Fibroblast of the aortic adventitia (primary cell): ENCODE results near the gene CRIP2. TPM values are rescaled to one million over a fixed set of nuclear protein-coding genes. Genes with fewer than 3 reads are reported as not detected.

ENCODE experiments used
- DNase-seq: peaks from one replicate; pipeline ENCODE4 v3.0.0-alpha.2; 2010; ENCODE audit warnings: low read depth
- H3K4me3 ChIP-seq: 2 replicates; pipeline ENCODE4 v1.5.1; 2011; ENCODE audit warnings: low read depth, mild to moderate bottlenecking, control low read depth, low read length, moderate library complexity
- total RNA-seq: library from RNA; depleted of rRNA; stranded (reverse); fragments of >200 nt; gene quantifications from 2 replicates; pipeline ENCODE4 v1.2.3, GENCODE V29; 2012; ENCODE audit warnings: low replicate concordance
- TF ChIP-seq, protein P1 (sequence below): IDR thresholded peaks from 2 replicates; pipeline ENCODE4 v1.5.1; 2011; ENCODE audit warnings: mild to moderate bottlenecking, low read length, control low read depth, inconsistent platforms; ENCODE audit not compliant: insufficient read depth

Gene CRIP2
- total RNA-seq, 1 donor, result 54.3 TPM

DNA sequence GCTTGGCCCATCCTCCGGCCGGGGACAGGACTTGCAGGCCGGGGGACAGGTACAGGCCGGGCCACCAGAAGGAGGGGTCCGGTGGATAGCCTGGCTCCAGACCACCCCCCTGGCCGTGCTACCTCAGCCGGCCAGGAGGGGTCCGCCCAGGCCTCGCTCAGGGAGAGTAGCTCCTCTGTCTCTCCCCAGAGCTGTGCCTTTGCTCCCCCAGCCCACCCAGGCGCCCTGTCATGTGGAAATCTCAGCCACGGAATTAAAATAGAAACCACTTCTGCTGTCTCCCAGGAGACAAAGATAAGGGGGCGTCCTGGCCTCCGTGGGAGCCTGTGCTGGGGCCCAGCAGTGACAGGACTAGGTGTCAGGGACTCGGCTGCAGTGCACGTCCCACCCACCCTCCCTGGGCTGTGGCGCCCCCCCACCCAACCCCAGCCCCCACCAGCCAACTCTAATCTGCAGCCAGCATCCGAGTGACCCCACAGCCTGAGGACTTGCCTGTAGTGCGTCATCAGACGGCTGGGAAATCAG lies 3.3 kb upstream of the CRIP2 start:
- TF ChIP-seq, protein P1, sequence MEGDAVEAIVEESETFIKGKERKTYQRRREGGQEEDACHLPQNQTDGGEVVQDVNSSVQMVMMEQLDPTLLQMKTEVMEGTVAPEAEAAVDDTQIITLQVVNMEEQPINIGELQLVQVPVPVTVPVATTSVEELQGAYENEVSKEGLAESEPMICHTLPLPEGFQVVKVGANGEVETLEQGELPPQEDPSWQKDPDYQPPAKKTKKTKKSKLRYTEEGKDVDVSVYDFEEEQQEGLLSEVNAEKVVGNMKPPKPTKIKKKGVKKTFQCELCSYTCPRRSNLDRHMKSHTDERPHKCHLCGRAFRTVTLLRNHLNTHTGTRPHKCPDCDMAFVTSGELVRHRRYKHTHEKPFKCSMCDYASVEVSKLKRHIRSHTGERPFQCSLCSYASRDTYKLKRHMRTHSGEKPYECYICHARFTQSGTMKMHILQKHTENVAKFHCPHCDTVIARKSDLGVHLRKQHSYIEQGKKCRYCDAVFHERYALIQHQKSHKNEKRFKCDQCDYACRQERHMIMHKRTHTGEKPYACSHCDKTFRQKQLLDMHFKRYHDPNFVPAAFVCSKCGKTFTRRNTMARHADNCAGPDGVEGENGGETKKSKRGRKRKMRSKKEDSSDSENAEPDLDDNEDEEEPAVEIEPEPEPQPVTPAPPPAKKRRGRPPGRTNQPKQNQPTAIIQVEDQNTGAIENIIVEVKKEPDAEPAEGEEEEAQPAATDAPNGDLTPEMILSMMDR, result no peak
- DNase-seq, result no peak
- H3K4me3 ChIP-seq, result no peak overlapping the region

DNA sequence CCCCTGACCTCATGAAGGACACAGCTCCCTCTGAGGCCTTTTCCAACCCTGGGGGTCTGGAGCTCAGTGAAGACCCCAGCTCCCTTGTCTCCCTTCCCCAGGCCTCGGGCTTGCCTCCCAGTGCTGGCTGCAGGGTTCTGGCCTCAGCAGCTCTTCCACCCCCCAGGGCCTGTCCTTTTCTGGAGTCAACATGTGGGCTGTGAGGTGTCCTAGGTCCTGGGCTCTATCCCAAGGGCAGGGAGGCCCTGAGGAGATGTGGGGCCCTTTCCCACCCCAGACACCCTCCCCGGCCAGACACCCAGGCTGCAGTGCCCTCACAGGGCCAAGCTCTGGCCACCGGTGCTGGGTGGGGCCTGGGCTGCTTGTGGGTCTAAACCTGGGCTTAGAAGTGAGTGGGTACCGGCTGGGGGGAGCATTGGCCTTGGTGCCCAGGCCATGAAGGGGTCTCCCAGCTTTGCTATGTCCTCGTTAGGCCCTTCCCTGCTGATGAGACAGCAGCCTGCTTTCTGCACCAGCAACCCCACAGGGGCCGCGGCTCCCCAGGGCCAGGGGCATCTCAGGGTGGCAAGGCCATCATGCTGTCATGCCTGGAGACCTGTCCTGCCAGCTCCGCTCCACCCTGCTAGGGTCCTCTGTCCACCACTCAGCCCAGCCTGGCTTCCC lies 2.7 kb upstream of the CRIP2 start:
- DNase-seq, result no peak

DNA sequence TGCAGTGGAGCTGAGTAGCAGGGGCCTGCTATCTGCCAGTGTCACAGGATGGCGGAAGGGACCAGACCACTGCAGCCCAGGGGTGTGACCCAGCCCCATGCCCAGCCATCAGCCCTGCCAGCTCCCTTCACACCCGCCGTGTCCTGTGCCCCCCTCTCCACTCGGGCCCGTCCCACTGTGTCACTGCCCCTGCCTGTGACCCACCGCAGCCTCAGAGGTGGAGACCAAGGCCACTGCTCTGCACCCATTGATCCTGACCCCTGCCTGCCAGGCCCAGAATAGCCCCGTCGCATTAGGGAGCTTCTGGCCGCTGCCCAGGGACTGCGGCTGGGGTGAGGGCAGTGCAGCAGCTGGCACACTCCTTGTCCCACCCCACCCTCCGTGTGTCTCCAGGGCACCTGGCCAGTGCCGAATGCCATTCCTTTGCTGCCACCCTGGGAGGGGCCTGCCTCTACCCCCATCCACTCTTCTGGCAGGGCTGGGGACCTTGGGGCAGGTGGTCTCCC lies 2.1 kb upstream of the CRIP2 start:
- TF ChIP-seq, protein P1, result no peak
- DNase-seq, result no peak
- no peak overlapping the region for H3K4me3 ChIP-seq

More for the DNA sequence above, 2.7 kb upstream of the CRIP2 start:
- TF ChIP-seq, protein P1, result no peak
- no peak overlapping the region for H3K4me3 ChIP-seq

DNA sequence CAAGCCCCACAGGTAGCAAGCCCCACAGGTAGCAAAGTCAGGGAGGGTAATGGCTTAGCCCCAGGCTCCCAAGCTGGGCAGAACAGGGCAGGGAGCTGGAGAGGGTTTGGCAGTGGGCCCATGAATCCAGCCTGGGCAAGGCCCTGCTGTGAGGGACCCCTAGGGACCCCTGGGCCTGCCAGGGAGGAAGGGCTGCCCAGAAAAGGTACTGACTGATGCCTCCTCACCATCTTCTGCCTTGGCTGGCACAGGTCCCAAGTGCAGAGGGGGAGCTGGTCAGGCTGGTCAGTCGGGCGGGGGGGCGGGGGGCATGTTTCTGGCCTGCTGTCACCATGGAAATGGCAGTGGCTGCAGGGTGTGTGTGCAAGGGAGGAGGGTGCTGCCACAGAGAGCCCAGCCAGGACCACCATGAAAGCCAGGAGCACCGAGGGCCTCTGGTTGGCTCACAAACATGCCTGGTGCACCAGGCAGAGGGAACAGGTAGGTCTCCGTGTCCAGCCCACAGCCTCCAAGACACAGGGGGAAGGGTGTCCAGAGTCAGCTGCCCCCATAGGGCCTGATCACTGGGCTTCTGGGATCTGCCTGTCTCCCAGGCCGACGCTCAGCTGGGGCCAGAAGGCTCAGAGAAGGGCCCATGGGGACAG lies 1.5 kb upstream of the CRIP2 start:
- H3K4me3 ChIP-seq, result no peak overlapping the region
- TF ChIP-seq, protein P1, result no peak
- DNase-seq, result no peak

DNA sequence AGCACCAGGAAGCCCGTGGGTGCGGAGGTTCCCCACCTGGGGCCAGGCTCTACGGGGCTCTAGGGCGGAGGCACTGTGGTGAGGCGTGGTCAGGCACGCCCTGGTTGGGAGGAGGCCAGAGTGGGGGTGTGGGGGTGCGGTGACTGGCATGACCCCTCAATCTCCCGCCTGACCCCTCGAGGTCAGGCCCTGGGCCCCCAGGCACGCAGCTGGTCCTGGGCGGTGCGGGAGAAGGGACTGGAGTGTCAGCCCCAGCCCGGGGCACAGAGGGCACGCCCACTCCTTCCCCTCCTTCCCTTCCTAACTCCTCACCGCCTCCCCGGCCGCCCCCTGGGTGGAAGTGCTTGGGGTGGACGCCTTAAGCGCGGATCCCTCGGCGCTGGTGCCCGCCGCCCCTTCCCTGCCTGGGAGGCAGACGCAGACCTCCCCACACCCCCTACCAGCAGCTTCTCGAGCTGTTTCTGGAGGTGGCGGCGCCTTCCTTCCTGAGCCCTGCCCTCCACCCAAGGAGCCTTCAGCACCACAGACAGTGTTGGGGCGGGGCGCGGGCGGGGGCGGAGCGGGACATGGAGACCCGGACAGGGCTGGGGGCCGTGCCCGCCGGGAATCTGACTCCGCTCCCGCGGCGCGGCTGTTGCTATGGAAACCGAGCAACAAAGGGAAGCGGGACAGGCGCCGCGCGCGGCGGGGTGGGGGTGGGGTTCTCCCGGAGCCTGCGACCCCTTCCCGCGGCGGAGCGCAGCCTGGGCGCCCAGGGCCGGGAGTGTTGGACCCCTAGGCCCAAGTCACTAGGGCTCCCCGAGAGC lies 741 bp upstream of the CRIP2 start:
- H3K4me3 ChIP-seq, result peak overlapping the region; percentile 66
- TF ChIP-seq, protein P1, result no peak
- peak; percentile 67 for DNase-seq

DNA sequence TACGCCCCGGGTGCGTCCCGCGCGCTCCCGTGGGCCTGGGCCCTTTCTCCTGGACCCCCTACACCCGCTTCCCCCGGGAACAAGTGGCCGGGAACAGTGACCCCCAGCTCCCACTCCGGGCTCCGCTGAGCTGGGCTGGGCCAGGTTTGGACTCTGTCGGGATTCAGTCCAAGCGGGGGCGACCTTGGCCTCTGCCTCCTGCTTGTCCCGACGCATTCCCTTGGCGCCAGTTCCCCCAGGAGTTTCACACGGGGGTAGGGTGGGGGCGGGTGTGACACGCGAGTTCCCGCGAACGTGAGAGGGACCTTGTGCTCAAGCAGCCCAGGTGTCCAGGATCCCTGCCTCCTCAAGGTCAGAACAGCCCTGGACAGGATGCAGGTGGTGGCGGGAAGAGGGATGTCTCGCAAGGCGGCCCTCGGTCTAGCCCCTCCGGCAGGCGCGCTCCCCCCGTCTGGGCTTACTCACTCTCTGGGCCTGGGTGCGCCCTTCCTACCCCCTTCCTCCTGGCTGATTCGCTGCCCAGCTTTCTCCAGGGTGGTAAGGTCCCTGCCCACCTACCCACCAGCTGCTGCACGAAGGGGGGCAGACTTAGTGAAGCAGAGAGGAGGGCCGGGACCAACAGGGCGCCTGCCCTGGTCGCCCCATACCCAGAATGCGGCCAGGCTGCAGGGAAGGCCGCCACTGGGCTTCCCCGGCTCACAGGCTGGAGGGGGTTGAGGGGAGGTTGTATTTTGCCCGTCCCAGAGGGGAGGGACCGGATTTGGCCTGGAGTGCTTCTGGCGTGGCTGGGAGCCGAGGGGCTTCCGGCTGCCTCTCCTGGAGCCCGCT lies 862 bp downstream of the CRIP2 start:
- TF ChIP-seq, protein P1, result no peak
- H3K4me3 ChIP-seq, result peak overlapping the region; percentile 76
- DNase-seq, result peak; percentile 50
